BLaER1 (cell line): Measurements from ENCODE around the gene COA3.
"Not testable (repeated sequence)": the region's sequence is repeated elsewhere in the genome, so short reads cannot be mapped to it uniquely, and the experiment has no call there.

ENCODE experiments used
- H3K27ac ChIP-seq: shearing (Covaris generic); formaldehyde crosslinking; 2 replicates; pipeline ENCODE4 v1.8.1; 2022
- H3K27me3 ChIP-seq: shearing (Covaris generic); formaldehyde crosslinking; 2 replicates; pipeline ENCODE4 v1.8.1; 2022
- H3K36me3 ChIP-seq: shearing (Covaris generic); formaldehyde crosslinking; 2 replicates; pipeline ENCODE4 v1.8.1; 2022
- H3K4me1 ChIP-seq: shearing (Covaris generic); formaldehyde crosslinking; 2 replicates; pipeline ENCODE4 v1.8.1; 2022
- H3K4me2 ChIP-seq: shearing (Covaris generic); formaldehyde crosslinking; 2 replicates; pipeline ENCODE4 v1.8.1; 2022
- H3K4me3 ChIP-seq: shearing (Covaris generic); formaldehyde crosslinking; 2 replicates; pipeline ENCODE4 v1.8.1; 2022
- H3K9ac ChIP-seq: shearing (Covaris generic); formaldehyde crosslinking; 2 replicates; pipeline ENCODE4 v1.8.1; 2022
- H3K9me3 ChIP-seq: shearing (Covaris generic); formaldehyde crosslinking; 2 replicates; pipeline ENCODE4 v1.8.1; 2022
- H4K20me1 ChIP-seq: shearing (Covaris generic); formaldehyde crosslinking; 2 replicates; pipeline ENCODE4 v1.8.1; 2022
- Cebpa-rat ChIP-seq: shearing (Covaris generic); IDR thresholded peaks from 2 replicates; pipeline ENCODE4 v1.8.1; 2022

The COA3 gene

GRCh38 chr17:42775534-42776098 lies 22.9 kb downstream of the COA3 start:
- Histone ChIP-seq H3K4me3 (no peak overlapping the region), H3K9me3 (no peaks in the 10 kb centered on the region), H3K27ac (no peak overlapping the region), H4K20me1 (peaks cover 20% of the 10 kb centered on the region; the same call in 1 of the 2 replicates), H3K9ac (no peak overlapping the region), H3K36me3 (peaks cover 39% of the 10 kb centered on the region), H3K4me2 (0 out of 2 replicates have a peak overlapping the region, but pooled peaks have one; percentile 9), H3K27me3 (peaks cover 44% of the 10 kb centered on the region), H3K4me1 (peaks cover 33% of the 10 kb centered on the region)
- no peak for TF ChIP-seq Cebpa-rat

- H3K36me3 ChIP-seq: peaks cover 30% of the 10 kb centered on the region
- H3K4me2 ChIP-seq: peak overlapping the region; percentile 67
- no peak for TF ChIP-seq Cebpa-rat
- H3K4me3 ChIP-seq: peak overlapping the region; percentile 72
- H3K27me3 ChIP-seq: peaks cover 30% of the 10 kb centered on the region
- H3K9me3 ChIP-seq: no peaks in the 10 kb centered on the region
- peak overlapping the region; percentile 77; the same call in 1 of the 2 replicates for H3K9ac ChIP-seq
- H3K4me1 ChIP-seq: peaks cover 27% of the 10 kb centered on the region
- H4K20me1 ChIP-seq: 0 out of 2 replicates have a peak, but pooled peaks cover 8% of the 10 kb centered on the region
- no peak overlapping the region for H3K27ac ChIP-seq
Observed at GRCh38 chr17:42774066-42774745, 24.3 kb downstream of the COA3 start.

DNA sequence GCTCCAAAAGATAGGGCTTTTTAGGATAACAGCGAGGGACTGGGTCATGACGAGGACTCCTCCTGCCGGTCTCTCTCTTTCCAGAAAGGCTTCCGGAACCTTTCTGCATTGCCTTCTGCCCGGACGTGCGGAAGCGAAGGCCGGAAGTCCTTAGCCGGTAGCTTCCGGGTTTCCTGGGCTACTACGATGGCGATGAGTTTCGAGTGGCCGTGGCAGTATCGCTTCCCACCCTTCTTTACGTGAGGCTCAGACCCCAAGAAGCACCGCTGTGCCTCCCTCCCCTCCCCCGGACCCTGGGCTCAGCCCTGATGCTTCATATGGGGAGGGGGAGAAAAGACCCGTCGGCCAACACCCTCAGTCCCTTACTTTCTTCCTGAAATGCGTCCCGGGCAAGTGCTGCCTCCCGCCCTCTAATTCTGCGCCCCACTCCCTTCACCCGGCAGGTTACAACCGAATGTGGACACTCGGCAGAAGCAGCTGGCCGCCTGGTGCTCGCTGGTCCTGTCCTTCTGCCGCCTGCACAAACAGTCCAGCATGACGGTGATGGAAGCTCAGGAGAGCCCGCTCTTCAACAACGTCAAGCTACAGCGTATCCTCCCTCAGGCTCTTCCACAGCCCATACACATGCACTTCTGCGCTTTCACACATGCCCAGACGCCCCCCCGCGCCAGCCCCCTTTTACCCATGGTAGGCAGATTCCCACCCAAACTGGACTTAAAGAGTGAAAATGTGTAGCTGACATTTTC lies 25.0 kb downstream of the COA3 start, which contains the start of gene VPS25:
Gene VPS25 (plus strand): TSS at position 160 of the 746 bp plus-strand sequence. CDS start 27 bp downstream, at position 187.
- Histone ChIP-seq H3K36me3 (peaks cover 23% of the 10 kb centered on the region), H3K27me3 (peaks cover 23% of the 10 kb centered on the region), H4K20me1 (0 out of 2 replicates have a peak, but pooled peaks cover 4% of the 10 kb centered on the region), H3K9me3 (no peaks in the 10 kb centered on the region), H3K4me2 (peak within 1 kb of the TSS; percentile 67), H3K9ac (peak within 1 kb of the TSS; percentile 77), H3K27ac (peak within 1 kb of the TSS; percentile 66), H3K4me3 (peak within 1 kb of the TSS; percentile 72), H3K4me1 (peaks cover 27% of the 10 kb centered on the region)
- no peak for TF ChIP-seq Cebpa-rat

DNA sequence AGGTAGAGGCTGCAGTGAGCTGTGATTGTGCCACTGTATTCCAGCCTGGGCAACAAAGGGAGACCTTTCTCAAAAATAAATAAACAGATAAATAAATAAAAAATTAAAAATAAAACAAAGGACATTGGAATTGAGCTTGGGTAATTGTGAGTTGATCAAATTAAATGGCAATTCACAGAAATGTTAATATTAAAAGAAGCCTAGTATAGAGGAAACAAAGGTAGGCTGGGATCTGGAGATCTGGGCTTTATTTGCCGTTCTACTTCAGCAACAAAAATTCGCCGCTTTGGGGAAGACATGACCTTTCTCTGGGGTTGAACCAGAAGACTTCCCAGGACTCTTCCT lies 25.6 kb downstream of the COA3 start:
- Histone ChIP-seq H3K36me3 (peaks cover 17% of the 10 kb centered on the region), H3K4me3 (peak overlapping the region; percentile 72), H3K9ac (peak overlapping the region; percentile 77), H3K4me2 (peak overlapping the region; percentile 67), H3K4me1 (peaks cover 27% of the 10 kb centered on the region), H3K9me3 (no peaks in the 10 kb centered on the region), H4K20me1 (0 out of 2 replicates have a peak, but pooled peaks cover 1% of the 10 kb centered on the region), H3K27ac (peak overlapping the region; percentile 66), H3K27me3 (peaks cover 17% of the 10 kb centered on the region)
- no peak for TF ChIP-seq Cebpa-rat

DNA sequence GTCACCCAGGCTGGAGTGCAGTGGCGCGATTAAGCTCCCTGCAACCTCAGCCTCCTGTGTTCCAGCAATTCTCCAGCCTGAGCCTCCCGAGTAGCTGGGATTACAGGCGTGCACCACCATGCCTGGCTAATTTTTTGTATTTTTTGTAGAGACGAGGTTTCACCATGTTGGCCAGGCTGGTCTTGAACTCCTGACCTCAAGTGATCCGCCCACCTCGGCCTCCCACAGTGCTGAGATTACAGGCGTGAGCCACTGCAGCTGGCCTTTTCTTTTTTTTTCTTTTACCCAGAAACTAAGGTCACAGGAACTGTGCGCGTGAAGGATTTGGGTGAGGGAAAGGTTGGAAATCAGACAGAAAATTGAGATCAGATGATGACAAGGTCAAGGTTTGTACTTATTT lies 28.5 kb downstream of the COA3 start:
- H3K9ac ChIP-seq, H3K4me2 ChIP-seq, H3K9me3 ChIP-seq, H3K36me3 ChIP-seq, H3K4me3 ChIP-seq, H3K27ac ChIP-seq, H4K20me1 ChIP-seq: not testable (repeated sequence)
- peaks cover 18% of the 10 kb centered on the region for H3K4me1 ChIP-seq
- H3K27me3 ChIP-seq: peaks cover 14% of the 10 kb centered on the region

GRCh38 chr17:42768006-42768405 lies 30.5 kb downstream of the COA3 start:
- not testable (repeated sequence) for H3K36me3 ChIP-seq, H3K4me3 ChIP-seq, H3K9ac ChIP-seq, H3K27ac ChIP-seq, H3K4me2 ChIP-seq, H4K20me1 ChIP-seq, H3K4me1 ChIP-seq, H3K27me3 ChIP-seq, H3K9me3 ChIP-seq

- TF ChIP-seq Cebpa-rat: no peak
- no peak overlapping the region for H3K4me2 ChIP-seq
- H3K27me3 ChIP-seq: peaks cover 9% of the 10 kb centered on the region
- H3K36me3 ChIP-seq: no peaks in the 10 kb centered on the region
- H3K4me3 ChIP-seq: no peak overlapping the region
- peaks cover 3% of the 10 kb centered on the region for H3K4me1 ChIP-seq
- no peaks in the 10 kb centered on the region for H4K20me1 ChIP-seq
- H3K9me3 ChIP-seq: no peaks in the 10 kb centered on the region
- H3K27ac ChIP-seq: no peak overlapping the region
- H3K9ac ChIP-seq: no peak overlapping the region
Observed at GRCh38 chr17:42767512-42767911, 31.0 kb downstream of the COA3 start.

GRCh38 chr17:42766124-42766523 lies 32.4 kb downstream of the COA3 start:
- H3K9ac ChIP-seq: no peak overlapping the region
- H3K36me3 ChIP-seq: no peaks in the 10 kb centered on the region
- H4K20me1 ChIP-seq: peaks cover 8% of the 10 kb centered on the region; the same call in 1 of the 2 replicates
- no peak overlapping the region for H3K4me3 ChIP-seq
- peaks cover 22% of the 10 kb centered on the region for H3K27me3 ChIP-seq
- peaks cover 7% of the 10 kb centered on the region for H3K4me1 ChIP-seq
- no peak overlapping the region for H3K4me2 ChIP-seq
- no peak overlapping the region for H3K27ac ChIP-seq
- H3K9me3 ChIP-seq: no peaks in the 10 kb centered on the region
- TF ChIP-seq Cebpa-rat: no peak

- Histone ChIP-seq H3K4me2 (peak overlapping the region; percentile 90), H3K27me3 (peaks cover 53% of the 10 kb centered on the region), H3K4me3 (peak overlapping the region; percentile 63), H3K27ac (no peak overlapping the region), H4K20me1 (peaks cover 16% of the 10 kb centered on the region), H3K4me1 (peaks cover 12% of the 10 kb centered on the region), H3K36me3 (no peaks in the 10 kb centered on the region), H3K9ac (no peak overlapping the region), H3K9me3 (no peaks in the 10 kb centered on the region)
- no peak for TF ChIP-seq Cebpa-rat
Observed at GRCh38 chr17:42761638-42762037, 36.9 kb downstream of the COA3 start.
